Measurements from ENCODE around the gene TAOK3.

TAOK3 gene

DNA sequence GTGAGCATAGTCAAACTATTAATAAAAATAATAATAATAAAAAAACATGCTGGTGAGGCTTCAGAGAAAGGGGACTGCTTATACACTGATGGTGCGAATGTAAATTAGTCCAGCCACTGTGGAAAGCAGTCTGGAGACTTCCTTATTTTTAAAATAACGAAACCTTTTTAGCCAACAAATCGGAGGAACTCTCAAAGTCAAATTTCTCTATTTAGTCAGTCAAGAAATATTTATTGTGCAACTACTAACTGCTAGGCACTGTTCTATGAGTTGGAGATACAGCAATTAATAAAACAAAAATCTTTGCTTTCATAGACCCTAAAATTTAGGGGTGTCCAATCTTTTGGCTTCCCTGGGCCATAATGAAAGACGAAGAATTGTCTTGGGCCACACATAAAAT, 10.8 kb downstream of the TAOK3 start:
- no peaks in the 10 kb centered on the region for H3K27me3 ChIP-seq
- TF ChIP-seq CTCF (IDR thresholded peaks at IDR 0.05; ENCODE audit: low read depth, low read length): no peak
- no peak overlapping the region for H3K4me3 ChIP-seq (ENCODE audit: low read depth, low read length)
- DNase-seq: no peak
- no peaks in the 10 kb centered on the region for H3K36me3 ChIP-seq
- H3K9me3 ChIP-seq: no peaks in the 10 kb centered on the region
- peaks cover 7% of the 10 kb centered on the region; the same call in 1 of the 2 replicates for H3K4me1 ChIP-seq

GRCh38 chr12:118361092-118361404, 11.7 kb downstream of the TAOK3 start:
- H3K27me3 ChIP-seq: no peaks in the 10 kb centered on the region
- H3K4me3 ChIP-seq (ENCODE audit: low read depth, low read length): no peak overlapping the region
- H3K36me3 ChIP-seq: no peaks in the 10 kb centered on the region
- H3K9me3 ChIP-seq: no peaks in the 10 kb centered on the region
- peaks cover 7% of the 10 kb centered on the region; the same call in 1 of the 2 replicates for H3K4me1 ChIP-seq
- TF ChIP-seq CTCF (IDR thresholded peaks at IDR 0.05; ENCODE audit: low read depth, low read length): no peak
- no peak for DNase-seq

GRCh38 chr12:118359541-118359915, 13.2 kb downstream of the TAOK3 start:
- H3K4me1 ChIP-seq: peaks cover 7% of the 10 kb centered on the region; the same call in 1 of the 2 replicates
- no peak for DNase-seq
- H3K36me3 ChIP-seq: no peaks in the 10 kb centered on the region
- no peaks in the 10 kb centered on the region for H3K27me3 ChIP-seq
- H3K9me3 ChIP-seq: no peaks in the 10 kb centered on the region
- H3K4me3 ChIP-seq (ENCODE audit: low read depth, low read length): no peak overlapping the region
- no peak for TF ChIP-seq CTCF (IDR thresholded peaks at IDR 0.05; ENCODE audit: low read depth, low read length)

- no peak for DNase-seq
- no peaks in the 10 kb centered on the region for H3K27me3 ChIP-seq
- no peaks in the 10 kb centered on the region for H3K36me3 ChIP-seq
- no peak for TF ChIP-seq CTCF (IDR thresholded peaks at IDR 0.05; ENCODE audit: low read depth, low read length)
- no peaks in the 10 kb centered on the region for H3K9me3 ChIP-seq
- H3K4me1 ChIP-seq: peaks cover 7% of the 10 kb centered on the region; the same call in 1 of the 2 replicates
- no peak overlapping the region for H3K4me3 ChIP-seq (ENCODE audit: low read depth, low read length)
Observed at GRCh38 chr12:118358612-118359540, 13.8 kb downstream of the TAOK3 start.

GRCh38 chr12:118358008-118358359, 14.7 kb downstream of the TAOK3 start:
- no peak for DNase-seq
- Histone ChIP-seq H3K27me3 (no peaks in the 10 kb centered on the region), H3K4me1 (peaks cover 7% of the 10 kb centered on the region; the same call in 1 of the 2 replicates), H3K36me3 (no peaks in the 10 kb centered on the region), H3K4me3 (ENCODE audit: low read depth, low read length) (no peak overlapping the region), H3K9me3 (no peaks in the 10 kb centered on the region)
- TF ChIP-seq CTCF (IDR thresholded peaks at IDR 0.05; ENCODE audit: low read depth, low read length): no peak

- Histone ChIP-seq H3K4me1 (peaks cover 7% of the 10 kb centered on the region; the same call in 1 of the 2 replicates), H3K4me3 (ENCODE audit: low read depth, low read length) (no peak overlapping the region), H3K9me3 (no peaks in the 10 kb centered on the region), H3K27me3 (no peaks in the 10 kb centered on the region), H3K36me3 (no peaks in the 10 kb centered on the region)
- TF ChIP-seq CTCF (IDR thresholded peaks at IDR 0.05; ENCODE audit: low read depth, low read length): no peak
- DNase-seq: peak; percentile 27
Observed at GRCh38 chr12:118357257-118358007, 15.3 kb downstream of the TAOK3 start.

Data from BE2C (cell line).